Measurements from ENCODE around the gene POF1B. TPM values are rescaled to one million over a fixed set of nuclear protein-coding genes. Genes with fewer than 3 reads are reported as not detected.

Gene POF1B
- total RNA-seq, 1 donor from 2014 or later, result 1.0 TPM

DNA sequence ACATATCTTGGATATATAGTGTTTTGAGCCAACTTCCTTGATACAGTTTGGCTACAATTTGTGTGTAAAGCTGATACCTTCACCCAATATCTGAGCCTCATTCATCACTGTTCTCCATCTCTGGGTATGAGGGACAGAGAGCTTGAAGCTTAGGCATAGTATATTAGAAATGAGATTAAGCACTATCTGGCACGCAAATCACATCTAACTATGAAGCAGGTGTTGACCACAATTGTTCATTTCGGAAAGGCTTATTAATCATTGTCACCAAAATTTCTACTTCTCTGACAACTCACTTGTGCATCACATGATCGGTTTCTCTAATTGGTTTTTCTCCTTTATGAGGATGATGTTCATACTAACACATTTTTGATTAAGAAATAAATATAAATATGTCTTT is 2.1 kb upstream of the POF1B start:
- Mint-ChIP-seq H3K4me3 (no peak overlapping the region), H3K9me3 (no peaks in the 10 kb centered on the region), H3K4me1 (peaks cover 3% of the 10 kb centered on the region), H3K27me3 (no peaks in the 10 kb centered on the region), H3K27ac (no peak overlapping the region), H3K36me3 (ENCODE audit: low read depth) (no peaks in the 10 kb centered on the region)
- CTCF ChIA-PET, result no interaction called here
- ATAC-seq (ENCODE audit: low read depth) (no peak), DNase-seq (no peak)
- POLR2A ChIA-PET, result no interaction called here
- TF ChIP-seq, protein P1, sequence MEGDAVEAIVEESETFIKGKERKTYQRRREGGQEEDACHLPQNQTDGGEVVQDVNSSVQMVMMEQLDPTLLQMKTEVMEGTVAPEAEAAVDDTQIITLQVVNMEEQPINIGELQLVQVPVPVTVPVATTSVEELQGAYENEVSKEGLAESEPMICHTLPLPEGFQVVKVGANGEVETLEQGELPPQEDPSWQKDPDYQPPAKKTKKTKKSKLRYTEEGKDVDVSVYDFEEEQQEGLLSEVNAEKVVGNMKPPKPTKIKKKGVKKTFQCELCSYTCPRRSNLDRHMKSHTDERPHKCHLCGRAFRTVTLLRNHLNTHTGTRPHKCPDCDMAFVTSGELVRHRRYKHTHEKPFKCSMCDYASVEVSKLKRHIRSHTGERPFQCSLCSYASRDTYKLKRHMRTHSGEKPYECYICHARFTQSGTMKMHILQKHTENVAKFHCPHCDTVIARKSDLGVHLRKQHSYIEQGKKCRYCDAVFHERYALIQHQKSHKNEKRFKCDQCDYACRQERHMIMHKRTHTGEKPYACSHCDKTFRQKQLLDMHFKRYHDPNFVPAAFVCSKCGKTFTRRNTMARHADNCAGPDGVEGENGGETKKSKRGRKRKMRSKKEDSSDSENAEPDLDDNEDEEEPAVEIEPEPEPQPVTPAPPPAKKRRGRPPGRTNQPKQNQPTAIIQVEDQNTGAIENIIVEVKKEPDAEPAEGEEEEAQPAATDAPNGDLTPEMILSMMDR (IDR thresholded peaks at IDR 0.05), result no peak
- intact Hi-C loops (cut with micrococcal nuclease), result no loop called here

DNA sequence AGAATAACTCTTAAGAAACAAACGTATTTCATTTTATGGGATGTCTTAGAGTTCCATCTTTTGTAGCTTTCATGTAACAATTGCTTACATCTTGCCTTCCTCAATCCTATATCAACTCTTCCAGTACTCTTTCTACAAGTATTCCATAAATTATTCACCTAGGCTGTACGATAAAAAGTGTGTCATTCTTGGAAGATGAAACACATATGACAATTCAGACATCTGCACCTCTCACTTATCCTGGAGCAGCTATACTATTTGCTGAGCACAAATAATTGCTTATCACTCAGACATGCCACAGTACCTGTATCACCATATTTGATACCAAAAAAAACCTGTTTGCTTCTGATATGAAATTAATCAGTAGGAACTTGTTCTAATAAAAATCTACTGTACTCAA is 1.0 kb downstream of the POF1B start:
- no peak for DNase-seq
- POLR2A ChIA-PET, result no interaction called here
- TF ChIP-seq, protein P1 (IDR thresholded peaks at IDR 0.05), result no peak
- peaks cover 3% of the 10 kb centered on the region for H3K4me1 Mint-ChIP-seq
- ATAC-seq (ENCODE audit: low read depth), result no peak
- H3K27ac Mint-ChIP-seq, result no peak overlapping the region
- H3K36me3 Mint-ChIP-seq (ENCODE audit: low read depth), result no peaks in the 10 kb centered on the region
- CTCF ChIA-PET, result no interaction called here
- intact Hi-C loops (cut with micrococcal nuclease), result no loop called here
- H3K4me3 Mint-ChIP-seq, result peak overlapping the region; percentile 28
- H3K27me3 Mint-ChIP-seq, result no peaks in the 10 kb centered on the region
- no peaks in the 10 kb centered on the region for H3K9me3 Mint-ChIP-seq

DNA sequence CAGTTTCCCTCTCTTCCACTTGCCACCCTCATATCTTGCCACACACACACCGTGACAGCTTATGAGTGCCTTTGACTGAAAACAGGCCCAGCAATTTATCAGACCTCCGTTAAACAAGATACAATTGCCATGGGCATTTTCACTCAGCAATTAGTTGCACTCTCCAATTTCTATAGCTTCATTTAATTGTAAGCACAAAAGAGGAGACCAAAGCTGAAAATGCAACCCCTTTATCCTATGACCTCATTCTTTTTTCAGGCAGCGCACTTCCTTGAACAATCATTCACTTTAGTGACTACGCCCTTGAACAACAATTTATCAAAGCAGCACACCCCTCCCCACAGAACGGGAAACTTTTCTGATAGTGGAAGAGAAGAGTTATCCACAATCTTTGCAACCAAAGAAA is 4.1 kb downstream of the POF1B start:
- DNase-seq (no peak), ATAC-seq (ENCODE audit: low read depth) (no peak)
- intact Hi-C loops (cut with micrococcal nuclease), result no loop called here
- Mint-ChIP-seq H3K27me3 (no peaks in the 10 kb centered on the region), H3K4me1 (peaks cover 3% of the 10 kb centered on the region), H3K27ac (no peak overlapping the region), H3K4me3 (no peak overlapping the region), H3K36me3 (ENCODE audit: low read depth) (no peaks in the 10 kb centered on the region), H3K9me3 (no peaks in the 10 kb centered on the region)
- CTCF ChIA-PET, result no interaction called here
- TF ChIP-seq, protein P1 (IDR thresholded peaks at IDR 0.05), result no peak
- POLR2A ChIA-PET, result no interaction called here

DNA sequence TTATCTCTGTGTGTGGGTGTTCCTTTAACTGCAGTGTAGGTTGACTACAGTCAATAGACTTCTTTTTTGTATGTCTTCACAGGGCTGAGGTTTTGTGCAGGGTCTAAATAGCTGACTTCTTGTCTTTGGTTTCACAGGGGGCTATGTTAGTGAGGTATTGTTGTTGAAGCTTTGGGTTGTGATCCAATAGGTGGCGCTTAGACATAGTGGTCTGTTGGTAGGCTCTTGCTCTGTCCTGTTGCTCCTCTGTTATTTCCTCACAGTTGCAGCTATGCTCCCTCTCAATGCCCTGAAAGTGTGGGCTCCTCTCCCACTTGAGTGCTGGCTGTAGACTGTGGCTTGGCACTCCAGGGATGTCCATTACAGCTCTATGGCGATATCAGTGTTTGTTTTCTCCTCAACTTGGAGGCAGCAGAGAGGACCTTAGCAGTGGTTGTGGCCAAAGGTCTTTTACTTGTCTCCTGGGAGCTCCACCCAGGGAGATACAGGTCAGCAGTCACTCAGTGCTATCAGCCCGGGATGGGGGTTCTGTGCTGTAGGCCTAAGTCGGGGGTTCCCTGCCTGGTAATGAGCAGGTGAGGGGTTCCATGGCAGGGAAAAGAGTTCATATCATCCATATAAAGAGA is 14.0 kb downstream of the POF1B start:
- ATAC-seq (ENCODE audit: low read depth) (no peak), DNase-seq (no peak)
- TF ChIP-seq, protein P1 (IDR thresholded peaks at IDR 0.05), result no peak
- POLR2A ChIA-PET, result no interaction called here
- CTCF ChIA-PET, result no interaction called here
- no peaks in the 10 kb centered on the region for H3K4me1 Mint-ChIP-seq
- intact Hi-C loops (cut with micrococcal nuclease), result no loop called here
- H3K27ac Mint-ChIP-seq, result no peak overlapping the region
- H3K36me3 Mint-ChIP-seq (ENCODE audit: low read depth), result no peaks in the 10 kb centered on the region
- H3K4me3 Mint-ChIP-seq, result no peak overlapping the region
- no peaks in the 10 kb centered on the region for H3K27me3 Mint-ChIP-seq
- H3K9me3 Mint-ChIP-seq, result peaks cover 5% of the 10 kb centered on the region

DNA sequence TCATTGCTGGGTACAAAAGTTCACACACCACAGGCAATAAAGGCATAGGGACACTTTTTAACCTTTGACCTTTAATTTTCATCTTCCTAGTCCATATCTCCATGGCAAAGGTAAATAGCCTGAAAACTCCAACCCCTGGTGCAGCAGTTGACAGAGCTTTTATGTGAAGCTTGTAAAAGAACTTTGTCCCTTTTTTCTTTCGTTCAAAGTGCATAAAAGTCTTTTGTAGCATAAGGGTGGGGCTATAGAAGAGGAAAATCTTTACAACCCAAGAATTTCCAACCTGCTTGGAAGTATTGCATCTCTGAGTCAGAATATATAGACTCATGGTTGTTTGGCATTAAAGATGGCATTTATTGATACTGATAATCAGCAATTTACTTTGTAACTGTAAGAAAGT is 20.4 kb downstream of the POF1B start:
- ChIA-PET POLR2A (no interaction called here), CTCF (no interaction called here)
- Mint-ChIP-seq H3K27ac (no peak overlapping the region), H3K9me3 (peaks cover 5% of the 10 kb centered on the region), H3K27me3 (no peaks in the 10 kb centered on the region), H3K4me3 (no peak overlapping the region), H3K36me3 (ENCODE audit: low read depth) (no peaks in the 10 kb centered on the region), H3K4me1 (no peaks in the 10 kb centered on the region)
- TF ChIP-seq, protein P1 (IDR thresholded peaks at IDR 0.05), result no peak
- ATAC-seq (ENCODE audit: low read depth) (no peak), DNase-seq (no peak)
- intact Hi-C loops (cut with micrococcal nuclease), result no loop called here
